Suprapubic skin (tissue), 3 donors: Measurements from ENCODE around the gene PCAT7.

Experiments used
- CTCF ChIP-seq, 2 donors: fragments of 200-600 bp in 1 of 2; fragments of 450-650 bp in 1 of 2; sonication (generic) in 1 of 2; IDR thresholded peaks; one replicate each; pipeline ENCODE4 v1.5.1; 2016 to 2019; ENCODE audit warnings: antibody characterized with exemption in 2 of 2, mild to moderate bottlenecking in 1 of 2, moderate library complexity in 1 of 2
- POLR2AphosphoS5 ChIP-seq, 3 donors: sonication (generic); formaldehyde crosslinking; IDR thresholded peaks; one replicate each; pipeline ENCODE4 v1.6.1; 2017; ENCODE audit warnings: antibody characterized with exemption in 3 of 3

- TF ChIP-seq POLR2AphosphoS5 (IDR thresholded peaks at IDR 0.05) = no peak
- no peak for TF ChIP-seq CTCF (IDR thresholded peaks at IDR 0.05)
Measured at GRCh38 chr9:94611638-94612068, 56.8 kb downstream of the PCAT7 start.
